Measurements from ENCODE around the gene ARHGAP23. TPM values are rescaled to one million over a fixed set of nuclear protein-coding genes. Genes with fewer than 3 reads are reported as not detected.

Gene ARHGAP23
- total RNA-seq, 2 experiments from 2014 or later, result 1.3 to 1.4 TPM

DNA sequence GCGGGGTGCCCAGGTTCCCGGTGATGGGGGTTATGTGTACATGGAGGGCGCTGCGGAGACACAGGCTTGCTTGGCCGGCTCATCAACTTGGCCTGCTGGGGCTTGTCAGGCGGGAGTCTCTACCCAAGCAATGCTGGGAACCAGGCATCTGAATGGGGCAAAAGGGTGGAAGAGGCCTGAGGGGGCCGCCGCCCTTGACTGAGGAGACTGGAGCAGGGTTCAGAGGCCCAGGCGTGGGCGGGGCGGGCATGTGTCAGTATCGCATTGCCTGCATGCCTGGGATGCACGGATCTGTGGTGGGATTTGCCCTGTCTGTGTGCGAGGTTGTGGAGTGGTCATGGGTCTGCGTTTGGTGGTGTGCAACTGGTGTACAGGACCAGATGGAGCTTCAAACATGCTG is 21.1 kb downstream of the ARHGAP23 start:
- DNase-seq, result no peak
- Mint-ChIP-seq H3K4me3 (no peak overlapping the region), H3K27ac (no peak overlapping the region), H3K9me3 (no peaks in the 10 kb centered on the region), H3K36me3 (no peaks in the 10 kb centered on the region), H3K4me1 (ENCODE audit: low read depth) (peaks cover 6% of the 10 kb centered on the region), H3K27me3 (peaks cover 22% of the 10 kb centered on the region)
- CTCF ChIA-PET, result no interaction called here
- POLR2A ChIA-PET, result no interaction called here
- intact Hi-C loops (cut with micrococcal nuclease), result no loop called here

DNA sequence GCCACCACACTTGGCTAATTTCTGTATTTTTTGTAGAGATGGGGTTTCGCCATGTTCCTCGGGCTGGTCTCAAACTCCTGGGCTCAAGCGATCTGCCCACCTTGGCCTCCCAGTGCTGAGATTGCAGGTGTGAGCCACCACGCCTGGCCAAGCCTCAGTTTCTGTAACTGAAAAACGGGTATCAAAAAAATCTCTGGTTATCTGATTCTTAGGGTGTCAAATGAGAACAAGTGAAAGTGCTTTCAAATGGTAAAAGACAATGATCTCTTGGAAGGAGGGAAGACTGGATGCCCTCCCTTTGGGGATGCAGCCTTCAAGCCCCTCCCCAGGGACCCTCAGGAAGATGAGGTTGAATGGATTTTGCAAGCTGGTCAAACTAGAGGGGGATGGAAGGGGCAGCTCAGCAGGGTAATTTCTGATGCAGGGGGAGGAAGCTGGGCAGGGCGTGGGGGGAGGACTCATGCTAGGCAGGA is 22.3 kb downstream of the ARHGAP23 start:
- DNase-seq, result no peak
- CTCF ChIA-PET, result interaction anchor here (1.3 kb wide), 1 partner anchor 217 kb away, joined by 3 read pairs; no protein-coding TSS in a partner anchor
- H3K4me3 Mint-ChIP-seq, result no peak overlapping the region
- no peaks in the 10 kb centered on the region for H3K36me3 Mint-ChIP-seq
- no peaks in the 10 kb centered on the region for H3K9me3 Mint-ChIP-seq
- POLR2A ChIA-PET, result no interaction called here
- intact Hi-C loops (cut with micrococcal nuclease), result no loop called here
- peaks cover 30% of the 10 kb centered on the region for H3K27me3 Mint-ChIP-seq
- no peak overlapping the region for H3K27ac Mint-ChIP-seq
- H3K4me1 Mint-ChIP-seq (ENCODE audit: low read depth), result peaks cover 11% of the 10 kb centered on the region

DNA sequence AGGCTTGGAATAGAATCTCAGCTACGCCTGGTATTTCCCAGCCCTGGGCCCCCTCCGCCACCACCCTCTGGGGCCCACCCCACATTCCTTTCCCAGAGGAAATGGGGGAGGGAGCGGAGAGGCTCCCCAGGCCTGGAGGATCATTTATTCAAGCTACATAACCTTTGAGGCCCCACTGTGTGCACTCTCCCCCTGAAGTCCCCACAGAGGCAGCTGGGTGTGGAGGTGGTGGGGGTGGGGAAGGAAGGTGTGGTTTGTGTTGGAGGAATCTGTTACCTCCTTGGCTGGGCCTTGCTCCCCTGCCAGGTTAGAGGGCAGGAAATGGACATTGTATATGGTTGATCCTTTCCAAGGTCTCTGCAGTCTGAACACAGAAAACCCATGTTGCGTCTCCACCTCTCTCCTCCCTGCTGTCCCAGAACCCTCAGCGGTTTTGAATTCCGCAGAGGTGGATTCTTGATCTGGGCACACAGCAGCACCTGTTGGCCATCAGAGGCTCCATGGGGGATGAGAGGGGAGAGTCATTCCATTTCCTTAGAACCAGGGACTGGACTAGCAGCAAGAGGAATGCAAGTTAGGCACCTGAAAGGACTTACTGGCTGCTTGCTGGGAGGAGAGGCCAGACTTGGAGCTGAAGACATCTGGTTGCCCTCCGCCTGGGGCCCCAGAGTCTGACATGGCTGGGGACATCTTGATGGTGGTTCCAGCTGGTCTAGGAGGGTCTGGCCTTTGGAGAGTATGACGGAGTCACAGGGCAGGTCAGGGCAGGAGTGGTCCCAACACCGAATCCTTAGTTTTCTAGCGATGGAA is 23.0 kb downstream of the ARHGAP23 start:
- ChIA-PET POLR2A (no interaction called here), CTCF (interaction anchor here (1.3 kb wide), 1 partner anchor 217 kb away, joined by 3 read pairs; no protein-coding TSS in a partner anchor)
- H3K27me3 Mint-ChIP-seq, result peaks cover 30% of the 10 kb centered on the region
- H3K9me3 Mint-ChIP-seq, result no peaks in the 10 kb centered on the region
- no peak overlapping the region for H3K27ac Mint-ChIP-seq
- H3K4me1 Mint-ChIP-seq (ENCODE audit: low read depth), result peaks cover 11% of the 10 kb centered on the region
- no peak for DNase-seq
- intact Hi-C loops (cut with micrococcal nuclease), result no loop called here
- no peak overlapping the region for H3K4me3 Mint-ChIP-seq
- H3K36me3 Mint-ChIP-seq, result no peaks in the 10 kb centered on the region

DNA sequence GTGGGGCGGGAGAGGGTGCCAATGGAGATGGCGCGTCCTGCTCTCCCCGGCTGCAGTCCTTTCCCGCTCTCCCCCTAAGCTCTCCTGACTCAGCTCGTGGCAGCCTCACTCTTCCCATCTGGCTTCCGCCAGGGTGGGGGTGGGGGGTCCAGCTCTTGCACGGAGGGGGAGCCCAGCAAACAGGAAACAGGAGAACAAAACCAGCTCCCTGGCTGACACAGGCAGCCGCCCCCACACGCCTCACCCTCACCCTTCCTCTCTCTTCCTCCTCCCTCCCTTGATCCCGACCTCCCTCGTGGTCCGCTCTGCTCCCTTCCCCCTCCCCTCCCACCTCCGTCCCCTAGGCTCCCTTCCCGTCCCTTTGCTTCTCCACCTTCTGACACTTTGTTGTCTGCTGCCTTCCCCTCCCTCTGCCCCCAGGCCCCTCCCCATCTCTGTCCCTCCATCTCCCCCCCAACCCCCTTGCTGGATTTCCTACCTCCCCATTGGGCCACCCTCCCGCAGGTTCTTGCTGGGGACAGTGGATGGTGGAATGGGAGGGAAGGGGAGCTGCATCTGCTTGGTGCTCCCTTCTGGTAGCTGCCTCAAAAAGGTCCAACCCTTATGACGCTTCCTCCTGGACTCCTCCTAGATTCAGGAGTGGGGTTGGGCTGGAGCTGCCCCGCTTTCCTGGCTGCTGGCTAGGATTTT is 23.7 kb downstream of the ARHGAP23 start:
- Mint-ChIP-seq H3K9me3 (no peaks in the 10 kb centered on the region), H3K4me3 (no peak overlapping the region), H3K27ac (no peak overlapping the region), H3K4me1 (ENCODE audit: low read depth) (peaks cover 11% of the 10 kb centered on the region), H3K27me3 (peaks cover 33% of the 10 kb centered on the region), H3K36me3 (no peaks in the 10 kb centered on the region)
- ChIA-PET POLR2A (no interaction called here), CTCF (no interaction called here)
- intact Hi-C loops (cut with micrococcal nuclease), result no loop called here
- DNase-seq, result no peak

DNA sequence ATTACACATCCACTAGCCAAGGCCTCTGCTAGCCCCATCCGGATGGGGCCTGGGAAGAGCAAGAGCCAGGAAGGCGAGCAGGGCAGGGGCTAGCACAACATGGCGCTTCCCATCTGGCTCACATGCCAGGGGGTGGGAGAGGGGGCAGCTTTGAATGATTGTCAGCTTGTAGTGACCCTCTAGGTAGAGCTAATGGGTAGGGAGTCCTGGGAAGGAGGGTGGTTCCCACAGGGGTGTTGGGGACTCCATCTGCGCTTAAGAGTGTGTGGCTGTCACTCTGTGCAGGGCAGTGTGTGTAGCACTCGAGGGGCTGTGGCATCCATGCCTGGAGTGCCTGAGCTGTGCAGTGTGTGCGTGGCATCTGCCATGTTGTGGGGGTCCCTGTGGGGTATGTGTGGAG is 24.5 kb downstream of the ARHGAP23 start:
- no peaks in the 10 kb centered on the region for H3K36me3 Mint-ChIP-seq
- no peak overlapping the region for H3K4me3 Mint-ChIP-seq
- no peaks in the 10 kb centered on the region for H3K9me3 Mint-ChIP-seq
- no peak for DNase-seq
- CTCF ChIA-PET, result no interaction called here
- peaks cover 33% of the 10 kb centered on the region for H3K27me3 Mint-ChIP-seq
- H3K4me1 Mint-ChIP-seq (ENCODE audit: low read depth), result peaks cover 11% of the 10 kb centered on the region
- intact Hi-C loops (cut with micrococcal nuclease), result no loop called here
- POLR2A ChIA-PET, result no interaction called here
- no peak overlapping the region for H3K27ac Mint-ChIP-seq

DNA sequence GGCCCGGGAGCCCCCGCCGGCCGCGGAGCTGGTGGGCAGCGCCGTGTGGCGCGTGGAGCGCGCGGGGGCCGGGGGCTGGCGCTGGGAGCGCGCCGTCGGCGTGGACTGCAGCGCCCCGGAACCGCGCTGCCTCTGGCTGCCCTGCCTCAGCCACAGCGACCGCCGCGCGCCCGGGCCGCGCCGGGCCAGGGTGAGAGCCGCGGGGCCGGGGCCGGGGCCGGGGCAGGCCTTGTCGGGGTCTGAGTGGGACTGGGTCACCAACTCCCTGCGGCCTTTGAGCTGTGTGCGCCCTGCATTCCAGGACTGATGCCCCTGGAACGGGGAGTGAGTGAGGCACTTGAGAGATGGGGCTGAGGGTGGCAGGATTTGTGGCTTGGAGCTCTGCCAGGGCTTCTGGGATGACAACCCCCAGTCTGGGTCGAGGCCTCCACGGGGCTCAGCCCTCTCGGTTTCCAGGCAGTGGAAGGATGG is 25.7 kb downstream of the ARHGAP23 start:
- Mint-ChIP-seq H3K9me3 (no peaks in the 10 kb centered on the region), H3K4me3 (no peak overlapping the region), H3K36me3 (no peaks in the 10 kb centered on the region), H3K27ac (no peak overlapping the region), H3K4me1 (ENCODE audit: low read depth) (peaks cover 11% of the 10 kb centered on the region), H3K27me3 (peaks cover 33% of the 10 kb centered on the region)
- intact Hi-C loops (cut with micrococcal nuclease), result no loop called here
- CTCF ChIA-PET, result no interaction called here
- POLR2A ChIA-PET, result no interaction called here
- no peak for DNase-seq

DNA sequence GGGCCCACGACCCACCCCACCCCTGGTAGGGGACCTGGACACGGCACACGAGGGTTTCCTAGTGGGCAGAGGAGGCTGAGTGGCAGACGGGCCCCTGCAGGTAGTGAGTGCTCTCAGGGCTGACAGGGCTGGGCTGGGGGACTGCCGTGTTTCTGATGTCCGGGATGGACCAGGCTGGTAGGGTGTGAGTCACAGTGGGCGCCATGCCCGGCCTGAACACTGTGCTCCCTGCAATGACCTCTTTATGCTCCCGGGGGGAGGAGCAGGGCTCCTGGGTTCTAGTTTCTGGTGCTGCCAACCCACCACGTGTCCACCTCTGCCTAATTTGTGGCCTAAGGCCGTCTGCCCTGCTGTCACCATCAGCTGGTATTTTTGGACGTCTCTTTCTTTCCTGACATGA is 26.3 kb downstream of the ARHGAP23 start:
- H3K27ac Mint-ChIP-seq, result no peak overlapping the region
- H3K27me3 Mint-ChIP-seq, result peaks cover 31% of the 10 kb centered on the region
- POLR2A ChIA-PET, result no interaction called here
- CTCF ChIA-PET, result interaction anchor here (1.0 kb wide), 1 partner anchor 105 kb away, joined by 3 read pairs; no protein-coding TSS in a partner anchor
- H3K4me3 Mint-ChIP-seq, result no peak overlapping the region
- no peaks in the 10 kb centered on the region for H3K9me3 Mint-ChIP-seq
- H3K4me1 Mint-ChIP-seq (ENCODE audit: low read depth), result peaks cover 11% of the 10 kb centered on the region
- intact Hi-C loops (cut with micrococcal nuclease), result no loop called here
- no peaks in the 10 kb centered on the region for H3K36me3 Mint-ChIP-seq
- DNase-seq, result no peak

DNA sequence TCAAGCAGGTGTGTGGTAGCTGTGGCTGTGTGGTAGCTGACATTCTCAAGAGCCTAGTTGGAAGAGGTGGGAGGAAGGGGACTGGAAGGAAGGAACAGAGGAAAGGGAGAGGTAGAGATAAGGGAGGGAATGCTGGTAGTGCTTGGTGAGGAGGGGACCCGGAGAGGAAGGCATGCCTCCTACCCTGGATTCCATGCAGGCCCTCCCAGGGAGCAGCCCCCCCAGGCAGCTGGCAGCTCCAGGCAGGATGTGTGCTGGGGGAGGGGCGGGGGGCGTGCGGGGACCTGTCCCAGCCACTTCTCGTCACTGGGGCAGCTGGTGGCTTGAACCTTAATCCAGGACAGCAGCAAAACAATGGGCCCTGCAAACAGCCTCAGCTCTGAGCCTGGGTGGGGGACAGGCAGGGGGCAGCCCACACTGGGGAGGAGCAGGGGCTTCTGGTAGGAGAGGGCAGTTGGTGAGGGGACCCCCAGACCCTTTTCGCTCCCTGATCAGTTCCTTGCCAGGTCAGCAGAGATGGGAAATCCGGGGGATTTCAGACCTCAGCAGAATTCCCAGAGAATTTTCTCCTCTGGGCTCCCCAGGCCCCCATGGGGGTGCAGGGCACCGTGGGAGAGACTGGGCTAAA is 27.1 kb downstream of the ARHGAP23 start:
- no peak for DNase-seq
- Mint-ChIP-seq H3K4me1 (ENCODE audit: low read depth) (peaks cover 11% of the 10 kb centered on the region), H3K4me3 (no peak overlapping the region), H3K9me3 (no peaks in the 10 kb centered on the region), H3K27me3 (peaks cover 27% of the 10 kb centered on the region), H3K36me3 (no peaks in the 10 kb centered on the region), H3K27ac (no peak overlapping the region)
- intact Hi-C loops (cut with micrococcal nuclease), result no loop called here
- ChIA-PET POLR2A (no interaction called here), CTCF (interaction anchor here (0.8 to 1.0 kb wide), 3 partner anchors 32 to 106 kb away, joined by 3 read pairs; no protein-coding TSS in a partner anchor)

DNA sequence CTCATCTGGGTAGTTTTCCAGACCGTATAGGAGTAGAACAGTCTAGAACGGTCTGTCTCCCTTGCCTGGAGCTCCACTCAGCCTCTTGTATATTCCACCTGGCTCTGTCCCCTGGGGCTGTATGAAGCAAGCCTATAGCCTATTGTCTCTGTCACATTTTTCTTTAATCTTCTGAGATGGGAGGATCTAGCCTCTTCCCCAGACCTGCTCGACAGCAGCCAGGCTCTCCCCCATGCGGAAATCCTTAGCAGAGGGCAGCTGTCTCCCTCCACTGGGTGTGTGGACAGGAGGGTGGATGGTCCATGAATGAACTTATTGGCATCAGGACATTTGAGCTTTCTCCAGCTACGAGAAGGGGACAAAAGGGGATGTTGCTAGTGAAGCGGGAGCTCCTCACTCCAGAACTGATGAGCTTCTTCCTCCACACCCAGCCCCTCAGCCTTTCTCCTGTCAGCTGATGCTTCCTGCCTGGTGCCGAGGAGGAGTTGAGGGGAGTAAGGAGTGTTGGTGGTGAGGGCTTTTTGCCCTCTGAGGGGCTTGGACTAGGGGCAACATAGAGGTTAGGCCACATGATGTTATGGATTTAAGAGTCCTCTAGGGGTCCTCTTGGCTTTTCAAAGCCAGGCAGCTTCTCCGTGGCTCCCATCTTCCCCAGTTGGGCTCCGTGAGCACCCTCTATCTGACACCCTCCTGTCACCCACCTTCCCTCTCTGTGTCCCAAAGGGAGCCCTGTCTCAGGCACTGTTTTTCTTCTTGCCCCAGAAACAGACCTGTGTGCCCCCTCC is 28.0 kb downstream of the ARHGAP23 start:
- no peaks in the 10 kb centered on the region for H3K36me3 Mint-ChIP-seq
- intact Hi-C loops (cut with micrococcal nuclease), result no loop called here
- H3K27me3 Mint-ChIP-seq, result peaks cover 27% of the 10 kb centered on the region
- no peaks in the 10 kb centered on the region for H3K9me3 Mint-ChIP-seq
- ChIA-PET CTCF (no interaction called here), POLR2A (no interaction called here)
- H3K27ac Mint-ChIP-seq, result no peak overlapping the region
- H3K4me1 Mint-ChIP-seq (ENCODE audit: low read depth), result peaks cover 11% of the 10 kb centered on the region
- H3K4me3 Mint-ChIP-seq, result no peak overlapping the region
- no peak for DNase-seq

DNA sequence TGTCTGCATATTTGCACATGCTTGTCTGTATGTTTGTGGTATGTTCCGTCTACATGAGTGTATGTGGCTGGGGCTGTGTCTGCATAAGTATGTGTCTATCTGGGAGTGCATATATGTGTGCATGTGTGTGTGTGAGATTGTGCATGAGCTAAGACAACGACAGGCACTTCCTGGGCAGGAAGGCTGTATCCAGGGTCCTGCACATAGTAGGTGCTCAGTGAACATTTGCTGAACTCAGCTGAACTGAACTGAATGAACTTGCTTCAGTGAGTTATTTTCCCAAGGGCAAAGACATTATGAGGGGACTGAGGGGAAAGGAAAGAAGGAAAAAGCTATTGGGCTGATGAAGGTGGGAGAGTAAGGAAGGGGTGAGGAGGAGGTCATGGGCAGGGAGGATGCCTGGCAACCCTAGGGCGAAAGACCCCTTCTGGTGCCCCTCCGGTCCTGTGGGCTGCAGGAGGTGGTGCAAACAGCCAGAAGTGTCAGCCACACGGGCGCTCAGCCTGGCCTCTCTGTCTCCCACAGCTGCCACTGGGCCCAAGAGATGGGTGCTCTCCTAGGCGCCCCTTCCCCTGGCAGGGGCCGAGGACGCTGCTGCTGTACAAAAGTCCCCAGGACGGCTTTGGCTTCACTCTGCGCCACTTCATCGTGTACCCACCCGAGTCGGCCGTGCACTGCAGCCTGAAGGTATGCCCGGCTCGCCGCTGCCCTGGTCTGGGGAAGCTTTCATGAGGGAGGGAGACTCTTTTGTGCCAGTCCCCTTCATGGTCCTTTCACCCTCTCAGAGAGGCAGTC is 29.5 kb downstream of the ARHGAP23 start:
- Mint-ChIP-seq H3K27ac (no peak overlapping the region), H3K9me3 (no peaks in the 10 kb centered on the region), H3K4me3 (no peak overlapping the region), H3K4me1 (ENCODE audit: low read depth) (peaks cover 11% of the 10 kb centered on the region), H3K36me3 (no peaks in the 10 kb centered on the region), H3K27me3 (peaks cover 20% of the 10 kb centered on the region)
- intact Hi-C loops (cut with micrococcal nuclease), result no loop called here
- CTCF ChIA-PET, result no interaction called here
- POLR2A ChIA-PET, result no interaction called here
- no peak for DNase-seq

DNA sequence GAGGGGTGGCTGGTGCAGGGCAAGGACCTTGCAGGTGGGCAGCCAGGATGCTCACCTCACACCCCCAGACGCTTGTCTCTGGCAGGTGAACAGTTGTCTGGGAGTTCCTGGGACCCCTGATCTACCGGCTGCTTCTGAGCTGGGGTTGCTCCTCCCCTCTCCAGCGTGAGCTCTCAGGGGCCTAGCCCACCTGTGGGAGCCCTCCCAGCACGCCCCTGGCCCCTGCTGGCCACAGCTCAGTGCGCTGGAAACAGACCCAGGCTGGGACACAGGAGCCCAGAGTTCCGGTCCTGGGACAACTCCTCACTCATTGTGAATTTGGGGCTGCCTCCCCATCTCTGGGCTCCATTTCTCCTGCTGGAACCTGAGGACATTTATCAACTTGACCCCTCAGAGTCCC is 30.3 kb downstream of the ARHGAP23 start:
- H3K4me3 Mint-ChIP-seq, result no peak overlapping the region
- no peaks in the 10 kb centered on the region for H3K9me3 Mint-ChIP-seq
- POLR2A ChIA-PET, result no interaction called here
- CTCF ChIA-PET, result no interaction called here
- H3K4me1 Mint-ChIP-seq (ENCODE audit: low read depth), result peaks cover 4% of the 10 kb centered on the region
- no peak overlapping the region for H3K27ac Mint-ChIP-seq
- H3K36me3 Mint-ChIP-seq, result no peaks in the 10 kb centered on the region
- H3K27me3 Mint-ChIP-seq, result peaks cover 14% of the 10 kb centered on the region
- DNase-seq, result no peak
- intact Hi-C loops (cut with micrococcal nuclease), result no loop called here
